Measurements from ENCODE around the gene LSM8. TPM values are rescaled to one million over a fixed set of nuclear protein-coding genes. Genes with fewer than 3 reads are reported as not detected.

Gene LSM8
- polyA plus RNA-seq, 3 donors = 23.4 to 42.6 (median 32.5) TPM

GRCh38 chr7:118217210-118217619 lies 33.3 kb downstream of the LSM8 start:
- no peaks in the 10 kb centered on the region for H4K20me1 ChIP-seq (ENCODE audit: insufficient read depth, low read length)
- WGBS (ENCODE audit: insufficient coverage) = no CpG with 5 or more reads among the region's 1 CpG
- DNase-seq = no peak
- Mint-ChIP-seq H3K36me3 (no peaks in the 10 kb centered on the region), H3K27ac (no peak overlapping the region), H3K27me3 (ENCODE audit: low read depth in 3 of 3) (peaks cover 15 to 26% (median 16%) of the 10 kb centered on the region in 3 donors), H3K4me3 (no peak overlapping the region), H3K9me3 (peaks cover 0 to 8% (median 0%) of the 10 kb centered on the region in 7 donors), H3K4me1 (peaks cover 13% of the 10 kb centered on the region)
- no peak overlapping the region for H2AFZ ChIP-seq (ENCODE audit: insufficient read depth, low read depth, low read length, poor library complexity, severe bottlenecking)
- intact Hi-C loops (cut with micrococcal nuclease) = no loop called here
- no peaks in the 10 kb centered on the region for H3K36me3 ChIP-seq (replicated peaks in 1 of 2; ENCODE audit: control insufficient read depth in 1 of 2, insufficient read depth in 2 of 2, low read length in 2 of 2)
- H3K4me3 ChIP-seq (replicated peaks in 1 of 3; ENCODE audit: low read depth in 2 of 3, low read length in 3 of 3) = no peak overlapping the region
- no peak for TF ChIP-seq CTCF (IDR thresholded peaks at IDR 0.05)
- H3K79me2 ChIP-seq (ENCODE audit: insufficient read depth, low read length) = no peaks in the 10 kb centered on the region
- peaks cover 7 to 25% of the 10 kb centered on the region in 2 donors for H3K27me3 ChIP-seq (ENCODE audit: control insufficient read depth in 2 of 2, insufficient read depth in 2 of 2, low read length in 2 of 2)
- no peak overlapping the region for H3K27ac ChIP-seq (ENCODE audit: low read depth in 1 of 2, low read length in 2 of 2)
- H3K9ac ChIP-seq (ENCODE audit: insufficient read depth, low read length, poor library complexity, severe bottlenecking) = no peak overlapping the region
- peaks cover 6 to 9% of the 10 kb centered on the region in 2 donors for H3K4me1 ChIP-seq (ENCODE audit: control insufficient read depth in 1 of 2, insufficient read depth in 2 of 2, low read length in 2 of 2)
- no peak overlapping the region for H3K4me2 ChIP-seq (replicated peaks; ENCODE audit: extremely low read depth, low read length, poor library complexity, severe bottlenecking)
- no peaks in the 10 kb centered on the region for H3K9me3 ChIP-seq (replicated peaks in 1 of 2; ENCODE audit: control insufficient read depth in 1 of 2, insufficient read depth in 1 of 2, low read length in 2 of 2)

- H3K4me3 Mint-ChIP-seq = no peak overlapping the region
- TF ChIP-seq CTCF (IDR thresholded peaks at IDR 0.05) = no peak
- intact Hi-C loops (cut with micrococcal nuclease) = no loop called here
- H3K27ac ChIP-seq (ENCODE audit: low read depth in 1 of 2, low read length in 2 of 2) = no peak overlapping the region
- H3K9ac ChIP-seq (ENCODE audit: insufficient read depth, low read length, poor library complexity, severe bottlenecking) = no peak overlapping the region
- no peak for DNase-seq
- H3K4me2 ChIP-seq (replicated peaks; ENCODE audit: extremely low read depth, low read length, poor library complexity, severe bottlenecking) = no peak overlapping the region
- H2AFZ ChIP-seq (ENCODE audit: insufficient read depth, low read depth, low read length, poor library complexity, severe bottlenecking) = no peak overlapping the region
- 100% methylated on average over 1 of the region's 8 CpGs for WGBS (ENCODE audit: insufficient coverage)
- H3K36me3 ChIP-seq (replicated peaks in 1 of 2; ENCODE audit: control insufficient read depth in 1 of 2, insufficient read depth in 2 of 2, low read length in 2 of 2) = no peaks in the 10 kb centered on the region
- no peaks in the 10 kb centered on the region for H3K9me3 ChIP-seq (replicated peaks in 1 of 2; ENCODE audit: control insufficient read depth in 1 of 2, insufficient read depth in 1 of 2, low read length in 2 of 2)
- H3K4me3 ChIP-seq (replicated peaks in 1 of 3; ENCODE audit: low read depth in 2 of 3, low read length in 3 of 3) = no peak overlapping the region
- no peaks in the 10 kb centered on the region for H4K20me1 ChIP-seq (ENCODE audit: insufficient read depth, low read length)
- H3K4me1 Mint-ChIP-seq = peaks cover 11% of the 10 kb centered on the region
- peaks cover 6 to 9% of the 10 kb centered on the region in 2 donors for H3K4me1 ChIP-seq (ENCODE audit: control insufficient read depth in 1 of 2, insufficient read depth in 2 of 2, low read length in 2 of 2)
- H3K27ac Mint-ChIP-seq = no peak overlapping the region
- H3K27me3 Mint-ChIP-seq (ENCODE audit: low read depth in 3 of 3) = peaks cover 13 to 22% (median 14%) of the 10 kb centered on the region in 3 donors
- H3K79me2 ChIP-seq (ENCODE audit: insufficient read depth, low read length) = no peaks in the 10 kb centered on the region
- H3K36me3 Mint-ChIP-seq = no peaks in the 10 kb centered on the region
- peaks cover 7 to 19% of the 10 kb centered on the region in 2 donors for H3K27me3 ChIP-seq (ENCODE audit: control insufficient read depth in 2 of 2, insufficient read depth in 2 of 2, low read length in 2 of 2)
- peaks cover 0 to 8% (median 0%) of the 10 kb centered on the region in 7 donors for H3K9me3 Mint-ChIP-seq
Observed at GRCh38 chr7:118218413-118219156, 34.6 kb downstream of the LSM8 start.

Data from CD14-positive monocyte (primary cell).